HCT116 (cell line): Measurements from ENCODE around the gene ARHGAP42. TPM values are rescaled to one million over a fixed set of nuclear protein-coding genes. Genes with fewer than 3 reads are reported as not detected.

Source experiments
- ATAC-seq: fragments of 200-7000 bp; cut with Tn5 transposase; 2 replicates; pipeline ENCODE4 v1.9.1; 2020; ENCODE audit warnings: mild to moderate bottlenecking, moderate library complexity
- BruUV-seq: library from RNA; stranded (reverse); fragments of 400-500 nt; replicated peaks from 2 replicates; lab custom pipeline; 2021; lab: Mats Ljungman, UMichigan
- CTCF ChIA-PET: fragments of 300-600 bp; sonication (Branson Sonifier 250); formaldehyde crosslinking; loops from one replicate; lab custom pipeline; 2021; ENCODE audit warnings: antibody characterized with exemption; lab: Charles Lee
- POLR2A ChIA-PET: fragments of 300-600, 350-600 bp; sonication (Branson Sonifier 250); formaldehyde crosslinking; loops from one replicate; lab custom pipeline; 2021; ENCODE audit warnings: antibody characterized with exemption; lab: Charles Lee
- RAD21 ChIA-PET, 2 experiments: fragments of 300-600 bp; sonication (Branson Sonifier 250); formaldehyde crosslinking; loops; one replicate each; lab custom pipeline; 2023; ENCODE audit warnings: low total read pairs in 2 of 2; ENCODE audit not compliant: uncharacterized antibody in 2 of 2, unreplicated experiment in 2 of 2, low non-redundant PET in 1 of 2; lab: Charles Lee
- DNase-seq: peaks from one replicate; pipeline ENCODE4 v3.0.0-alpha.2; 2010; ENCODE audit warnings: low read depth, low spot score
- H2AFZ ChIP-seq: fragments of 200-600 bp; shearing (Covaris generic), sonication (generic); 2 replicates; pipeline ENCODE4 v1.6.1; 2017; ENCODE audit warnings: low read depth, mixed run types, mixed read lengths, antibody characterized with exemption, low read length; ENCODE audit not compliant: poor library complexity, severe bottlenecking
- H3K27ac ChIP-seq: 2 replicates; pipeline ENCODE4 v1.5.1; 2012; ENCODE audit warnings: low read depth, low read length
- H3K27me3 ChIP-seq: fragments of 200-600 bp; sonication (generic); 2 replicates; pipeline ENCODE4 v1.6.1; 2016; ENCODE audit warnings: mixed run types, low read length, mixed read lengths; ENCODE audit not compliant: insufficient read depth
- H3K36me3 ChIP-seq, 2 experiments: fragments of 200-500 bp in 1 of 2; fragments of 200-600 bp in 1 of 2; sonication (Bioruptor generic) in 1 of 2; sonication (generic) in 1 of 2; 2 replicates each; pipeline versions ENCODE4 v1.5.1 to v1.6.1; 2014 to 2016; ENCODE audit warnings: low read length in 2 of 2, inconsistent platforms in 1 of 2, mixed read lengths in 1 of 2, mixed run types in 1 of 2; ENCODE audit not compliant: insufficient read depth in 2 of 2, control insufficient read depth in 1 of 2
- H3K4me1 ChIP-seq, 2 experiments: fragments of 200-600 bp in 1 of 2; sonication (generic) in 1 of 2; 2 replicates each; pipeline versions ENCODE4 v1.5.1 to v1.6.1; 2012 to 2017; ENCODE audit warnings: low read length in 2 of 2, inconsistent platforms in 1 of 2, mild to moderate bottlenecking in 1 of 2, mixed read lengths in 1 of 2, mixed run types in 1 of 2, moderate library complexity in 1 of 2; ENCODE audit not compliant: insufficient read depth in 2 of 2, control insufficient read depth in 1 of 2
- H3K4me2 ChIP-seq: fragments of 200-600 bp; sonication (generic); 2 replicates; pipeline ENCODE4 v1.6.1; 2017; ENCODE audit warnings: mixed run types, low read length, mixed read lengths
- H3K4me3 ChIP-seq, 2 experiments: fragments of 200-600 bp in 1 of 2; sonication (generic) in 1 of 2; replicated peaks in 1 of 2; 2 replicates each; pipeline ENCODE4 v1.5.1; 2011 to 2016; ENCODE audit warnings: low read length in 2 of 2, control low read depth in 1 of 2, low read depth in 1 of 2, mild to moderate bottlenecking in 1 of 2, mixed read lengths in 1 of 2, mixed run types in 1 of 2
- H3K79me2 ChIP-seq: fragments of 200-600 bp; sonication (generic); 2 replicates; pipeline ENCODE4 v1.6.1; 2017; ENCODE audit warnings: mild to moderate bottlenecking, mixed run types, low read length, moderate library complexity, mixed read lengths; ENCODE audit not compliant: insufficient read depth
- H3K9ac ChIP-seq: fragments of 200-600 bp; sonication (generic); 2 replicates; pipeline ENCODE4 v1.6.1; 2016; ENCODE audit warnings: low read length, mixed read lengths
- H3K9me2 ChIP-seq: fragments of 200-600 bp; sonication (generic), shearing (Covaris generic); 2 replicates; pipeline ENCODE4 v1.6.1; 2017; ENCODE audit warnings: mixed run types, mild to moderate bottlenecking, moderate library complexity; ENCODE audit not compliant: insufficient read depth
- H3K9me3 ChIP-seq, 2 experiments: fragments of 200-500 bp in 1 of 2; fragments of 200-600 bp in 1 of 2; sonication (Bioruptor generic) in 1 of 2; sonication (generic) in 1 of 2; 2 replicates each; pipeline ENCODE4 v1.6.1; 2014 to 2017; ENCODE audit warnings: low read length in 2 of 2, mixed read lengths in 2 of 2, inconsistent platforms in 1 of 2, low read depth in 1 of 2, mild to moderate bottlenecking in 1 of 2, mixed run types in 1 of 2, moderate library complexity in 1 of 2; ENCODE audit not compliant: control insufficient read depth in 1 of 2, insufficient read depth in 1 of 2
- H4K20me1 ChIP-seq: fragments of 200-600 bp; sonication (generic), shearing (Covaris generic); 2 replicates; pipeline ENCODE4 v1.6.1; 2017; ENCODE audit warnings: mixed run types, mild to moderate bottlenecking, moderate library complexity; ENCODE audit not compliant: insufficient read depth
- CBX3 ChIP-seq: IDR thresholded peaks from 2 replicates; pipeline ENCODE4 v1.6.1; 2012; ENCODE audit warnings: low read depth
- CEBPB ChIP-seq: IDR thresholded peaks from 2 replicates; pipeline ENCODE4 v1.6.1; 2012; ENCODE audit warnings: low read depth
- CTCF ChIP-seq, 3 experiments: fragments of 200-600 bp in 1 of 3; sonication (generic) in 1 of 3; IDR thresholded peaks in 2 of 3; conservative IDR thresholded peaks in 1 of 3; 2 replicates each; pipeline ENCODE4 v1.5.1; 2012 to 2017; ENCODE audit warnings: low read depth in 2 of 3, low read length in 2 of 3, antibody characterized with exemption in 1 of 3, borderline replicate concordance in 1 of 3, control low read depth in 1 of 3, mild to moderate bottlenecking in 1 of 3, mixed read lengths in 1 of 3, mixed run types in 1 of 3, moderate library complexity in 1 of 3; ENCODE audit not compliant: insufficient read depth in 1 of 3
- EGR1 ChIP-seq: IDR thresholded peaks from 2 replicates; pipeline ENCODE4 v1.6.1; 2012; ENCODE audit warnings: low read depth
- ELF1 ChIP-seq: IDR thresholded peaks from 2 replicates; pipeline ENCODE4 v1.6.1; 2012; ENCODE audit warnings: low read depth, borderline replicate concordance
- EZH2phosphoT487 ChIP-seq: fragments of 200-600 bp; IDR thresholded peaks from 2 replicates; pipeline ENCODE4 v1.6.1; 2018; ENCODE audit warnings: antibody characterized with exemption, borderline replicate concordance
- FOSL1 ChIP-seq: IDR thresholded peaks from 2 replicates; pipeline ENCODE4 v1.6.1; 2012; ENCODE audit warnings: low read depth
- JUND ChIP-seq: IDR thresholded peaks from 2 replicates; pipeline ENCODE4 v1.6.1; 2012
- POLR2A ChIP-seq: IDR thresholded peaks from 2 replicates; pipeline ENCODE4 v1.7.0; 2011; ENCODE audit warnings: borderline replicate concordance; ENCODE audit not compliant: insufficient read depth, insufficient read length; ENCODE audit errors: extremely low read depth
- POLR2AphosphoS5 ChIP-seq: IDR thresholded peaks from 2 replicates; pipeline ENCODE4 v1.6.1; 2011; ENCODE audit warnings: mild to moderate bottlenecking, low read depth, low read length, moderate library complexity
- RAD21 ChIP-seq: IDR thresholded peaks from 2 replicates; pipeline ENCODE4 v1.6.1; 2012; ENCODE audit warnings: low read depth, mild to moderate bottlenecking
- SIN3A ChIP-seq: IDR thresholded peaks from 2 replicates; pipeline ENCODE4 v1.6.1; 2012; ENCODE audit warnings: low read depth
- SRF ChIP-seq: IDR thresholded peaks from 2 replicates; pipeline ENCODE4 v1.6.1; 2012; ENCODE audit warnings: low read depth
- TCF7L2 ChIP-seq: IDR thresholded peaks from 2 replicates; pipeline ENCODE4 v1.7.0; 2011; ENCODE audit warnings: borderline replicate concordance, inconsistent platforms; ENCODE audit not compliant: insufficient read depth, insufficient read length; ENCODE audit errors: extremely low read depth
- YY1 ChIP-seq: IDR thresholded peaks from 2 replicates; pipeline ENCODE4 v1.6.1; 2011; ENCODE audit warnings: low read length, low read depth, moderate library complexity, mild to moderate bottlenecking; ENCODE audit not compliant: insufficient replicate concordance; ENCODE audit errors: extremely low read depth
- ZFX ChIP-seq: fragments of 450-650 bp; IDR thresholded peaks from 2 replicates; pipeline ENCODE4 v1.6.1; 2017
- ZNF274 ChIP-seq: fragments of 200-500 bp; sonication (Bioruptor generic); IDR thresholded peaks from 2 replicates; pipeline ENCODE4 v1.6.1; 2014; ENCODE audit warnings: mild to moderate bottlenecking, low read depth, low read length, inconsistent platforms
- intact Hi-C: fragments of 100-400 bp; cut with micrococcal nuclease; formaldehyde crosslinking; loops from 2 replicates; pipeline ENCODE4 v1.10.0; 2022
- total RNA-seq: library from RNA; stranded (reverse); gene quantifications from one replicate; pipeline ENCODE4 v1.2.1, GENCODE V29; 2021; ENCODE audit not compliant: unreplicated experiment
- TF ChIP-seq, protein P1 (sequence below): IDR thresholded peaks from 2 replicates; pipeline ENCODE4 v1.6.1; 2012; ENCODE audit warnings: low read depth
- TF ChIP-seq, protein P2 (sequence below): IDR thresholded peaks from 2 replicates; pipeline ENCODE4 v1.6.1; 2012

The ARHGAP42 gene
- total RNA-seq, 1 experiment from 2014 or later: 12.3 TPM

DNA sequence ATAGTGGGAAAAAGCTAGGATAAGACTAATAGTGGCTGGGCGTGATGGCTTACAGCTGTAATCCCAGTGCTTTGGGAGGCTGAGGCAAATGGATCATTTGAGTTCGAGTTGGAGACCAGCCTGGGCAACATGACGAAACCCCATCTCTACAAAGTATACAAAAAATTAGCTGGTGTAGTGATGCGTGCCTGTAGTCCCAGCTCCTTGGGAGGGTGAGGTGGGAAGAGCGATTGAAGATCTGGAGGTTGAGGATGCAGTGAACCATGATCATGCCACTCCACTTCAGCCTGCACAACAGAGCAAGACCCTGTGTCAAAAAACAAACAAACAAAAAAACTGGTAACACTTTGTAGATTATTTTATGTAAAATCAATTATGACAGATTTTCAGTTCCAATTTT, 8.8 kb downstream of the ARHGAP42 start (continued):
- no peak for TF ChIP-seq CTCF (IDR thresholded peaks at IDR 0.05 in 2 of 3, conservative IDR thresholded peaks at IDR 0.05 in 1 of 3; ENCODE audit: borderline replicate concordance in 1 of 3, insufficient read depth in 1 of 3, low read depth in 2 of 3, low read length in 2 of 3)
- TF ChIP-seq YY1: no peak
- no peak for TF ChIP-seq FOSL1

GRCh38 chr11:100703139-100703538, 16.1 kb downstream of the ARHGAP42 start:
- Histone ChIP-seq H3K36me3 (no peaks in the 10 kb centered on the region; a peak in 1 of 4 replicates), H3K27ac (no peak overlapping the region), H3K79me2 (peaks cover 44% of the 10 kb centered on the region), H3K4me1 (peaks cover 0 to 15% of the 10 kb centered on the region in 2 experiments; a peak in 2 of 4 replicates), H2AFZ (no peak overlapping the region), H3K4me3 (no peak overlapping the region), H3K9me2 (no peaks in the 10 kb centered on the region), H3K9ac (no peak overlapping the region), H3K4me2 (no peak overlapping the region), H4K20me1 (no peaks in the 10 kb centered on the region), H3K9me3 (no peaks in the 10 kb centered on the region), H3K27me3 (no peaks in the 10 kb centered on the region)
- ChIA-PET RAD21 (no interaction called here), POLR2A (no interaction called here), CTCF (no interaction called here)
- no peak for DNase-seq
- BruUV-seq: no TSS peak
- TF ChIP-seq SRF (no peak), CTCF (IDR thresholded peaks at IDR 0.05 in 2 of 3, conservative IDR thresholded peaks at IDR 0.05 in 1 of 3; ENCODE audit: borderline replicate concordance in 1 of 3, insufficient read depth in 1 of 3, low read depth in 2 of 3, low read length in 2 of 3) (no peak), ZNF274 (no peak), CBX3 (no peak), POLR2AphosphoS5 (no peak), FOSL1 (no peak), TCF7L2 (no peak), ZFX (no peak), SIN3A (no peak), CEBPB (no peak), EZH2phosphoT487 (no peak), RAD21 (no peak), JUND (no peak), EGR1 (no peak), POLR2A (no peak), ELF1 (no peak)
- TF ChIP-seq, protein P1, sequence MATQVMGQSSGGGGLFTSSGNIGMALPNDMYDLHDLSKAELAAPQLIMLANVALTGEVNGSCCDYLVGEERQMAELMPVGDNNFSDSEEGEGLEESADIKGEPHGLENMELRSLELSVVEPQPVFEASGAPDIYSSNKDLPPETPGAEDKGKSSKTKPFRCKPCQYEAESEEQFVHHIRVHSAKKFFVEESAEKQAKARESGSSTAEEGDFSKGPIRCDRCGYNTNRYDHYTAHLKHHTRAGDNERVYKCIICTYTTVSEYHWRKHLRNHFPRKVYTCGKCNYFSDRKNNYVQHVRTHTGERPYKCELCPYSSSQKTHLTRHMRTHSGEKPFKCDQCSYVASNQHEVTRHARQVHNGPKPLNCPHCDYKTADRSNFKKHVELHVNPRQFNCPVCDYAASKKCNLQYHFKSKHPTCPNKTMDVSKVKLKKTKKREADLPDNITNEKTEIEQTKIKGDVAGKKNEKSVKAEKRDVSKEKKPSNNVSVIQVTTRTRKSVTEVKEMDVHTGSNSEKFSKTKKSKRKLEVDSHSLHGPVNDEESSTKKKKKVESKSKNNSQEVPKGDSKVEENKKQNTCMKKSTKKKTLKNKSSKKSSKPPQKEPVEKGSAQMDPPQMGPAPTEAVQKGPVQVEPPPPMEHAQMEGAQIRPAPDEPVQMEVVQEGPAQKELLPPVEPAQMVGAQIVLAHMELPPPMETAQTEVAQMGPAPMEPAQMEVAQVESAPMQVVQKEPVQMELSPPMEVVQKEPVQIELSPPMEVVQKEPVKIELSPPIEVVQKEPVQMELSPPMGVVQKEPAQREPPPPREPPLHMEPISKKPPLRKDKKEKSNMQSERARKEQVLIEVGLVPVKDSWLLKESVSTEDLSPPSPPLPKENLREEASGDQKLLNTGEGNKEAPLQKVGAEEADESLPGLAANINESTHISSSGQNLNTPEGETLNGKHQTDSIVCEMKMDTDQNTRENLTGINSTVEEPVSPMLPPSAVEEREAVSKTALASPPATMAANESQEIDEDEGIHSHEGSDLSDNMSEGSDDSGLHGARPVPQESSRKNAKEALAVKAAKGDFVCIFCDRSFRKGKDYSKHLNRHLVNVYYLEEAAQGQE: no peak
- TF ChIP-seq, protein P2, sequence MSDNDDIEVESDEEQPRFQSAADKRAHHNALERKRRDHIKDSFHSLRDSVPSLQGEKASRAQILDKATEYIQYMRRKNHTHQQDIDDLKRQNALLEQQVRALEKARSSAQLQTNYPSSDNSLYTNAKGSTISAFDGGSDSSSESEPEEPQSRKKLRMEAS: no peak
- intact Hi-C loops: no loop called here
- no peak for ATAC-seq
